ENCODE results near the gene TUBAL3.

DNA sequence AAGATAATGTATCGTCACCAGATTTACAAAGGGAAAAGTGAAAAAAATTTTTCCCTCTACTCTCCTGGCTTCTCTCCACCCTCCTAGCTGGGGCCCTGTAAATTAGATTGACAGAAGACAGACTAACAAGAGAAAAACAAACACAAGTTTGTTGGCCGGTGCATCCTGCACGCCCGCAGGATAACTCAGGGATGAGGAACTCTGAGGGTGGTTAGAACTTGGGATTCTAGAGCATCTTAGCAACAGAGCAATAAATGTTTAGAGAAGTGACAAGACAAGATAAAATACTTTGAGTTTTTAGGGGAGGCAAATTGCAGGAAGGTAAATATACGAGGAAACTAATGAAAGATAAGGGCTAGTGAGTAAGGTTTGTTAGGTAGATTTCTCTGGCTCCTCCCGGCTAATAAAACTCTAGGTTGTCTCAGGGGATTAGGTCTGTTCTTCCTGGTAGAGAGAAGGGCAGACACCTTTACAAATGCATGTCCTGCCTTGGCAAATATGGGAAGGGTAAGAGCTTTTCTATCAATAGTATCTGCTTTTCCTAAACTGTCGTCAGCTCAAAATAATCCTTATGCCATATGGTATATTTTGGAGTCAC lies 44.2 kb downstream of the TUBAL3 start:
- TF ChIP-seq, protein P1, sequence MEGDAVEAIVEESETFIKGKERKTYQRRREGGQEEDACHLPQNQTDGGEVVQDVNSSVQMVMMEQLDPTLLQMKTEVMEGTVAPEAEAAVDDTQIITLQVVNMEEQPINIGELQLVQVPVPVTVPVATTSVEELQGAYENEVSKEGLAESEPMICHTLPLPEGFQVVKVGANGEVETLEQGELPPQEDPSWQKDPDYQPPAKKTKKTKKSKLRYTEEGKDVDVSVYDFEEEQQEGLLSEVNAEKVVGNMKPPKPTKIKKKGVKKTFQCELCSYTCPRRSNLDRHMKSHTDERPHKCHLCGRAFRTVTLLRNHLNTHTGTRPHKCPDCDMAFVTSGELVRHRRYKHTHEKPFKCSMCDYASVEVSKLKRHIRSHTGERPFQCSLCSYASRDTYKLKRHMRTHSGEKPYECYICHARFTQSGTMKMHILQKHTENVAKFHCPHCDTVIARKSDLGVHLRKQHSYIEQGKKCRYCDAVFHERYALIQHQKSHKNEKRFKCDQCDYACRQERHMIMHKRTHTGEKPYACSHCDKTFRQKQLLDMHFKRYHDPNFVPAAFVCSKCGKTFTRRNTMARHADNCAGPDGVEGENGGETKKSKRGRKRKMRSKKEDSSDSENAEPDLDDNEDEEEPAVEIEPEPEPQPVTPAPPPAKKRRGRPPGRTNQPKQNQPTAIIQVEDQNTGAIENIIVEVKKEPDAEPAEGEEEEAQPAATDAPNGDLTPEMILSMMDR (IDR thresholded peaks at IDR 0.05) = no peak
- TF ChIP-seq POLR2A (IDR thresholded peaks at IDR 0.05) = no peak
- TF ChIP-seq EP300 (IDR thresholded peaks at IDR 0.05) = no peak

All from suprapubic skin (tissue), 3 donors.